Hair follicle dermal papilla cell (primary cell): ENCODE data around the gene ARHGEF16. TPM values are rescaled to one million over a fixed set of nuclear protein-coding genes. Genes with fewer than 3 reads are reported as not detected.

ENCODE experiments used
- total RNA-seq: library from RNA; depleted of rRNA; stranded (reverse); fragments of >200 nt; gene quantifications from 2 replicates; pipeline ENCODE4 v1.2.3, GENCODE V29; 2012

The ARHGEF16 gene
- not detected in 2 replicates for total RNA-seq

GRCh38 chr1:3453891-3454810 lies at the start of gene ARHGEF16:
Gene ARHGEF16 (plus strand): TSS chr1:3454665. CDS start chr1:3463085, 8,420 bp downstream.

Other genes starting within 250 kb of the ARHGEF16 start
- gene MEGF6, start 156.8 kb downstream of the ARHGEF16 start, total RNA-seq, result 16.6 and 19.2 TPM in 2 replicates
- 17.8 and 20.6 TPM in 2 replicates for gene TPRG1L, start 170.3 kb downstream of the ARHGEF16 start, total RNA-seq
- 12.3 and 12.7 TPM in 2 replicates for gene WRAP73, start 195.4 kb downstream of the ARHGEF16 start, total RNA-seq
- gene TP73, start 197.9 kb downstream of the ARHGEF16 start, total RNA-seq, result not detected in 2 replicates